CD4-positive, CD25-positive, alpha-beta regulatory T cell (primary cell): ENCODE results near the gene SSUH2. TPM values are rescaled to one million over a fixed set of nuclear protein-coding genes. Genes with fewer than 3 reads are reported as not detected.
A peak's percentile ranks its signal among the peaks of the same experiment; 100 is the strongest.

ENCODE experiments used
- ATAC-seq, 2 donors: fragments of 150-1000 bp; cut with Tn5 transposase; one replicate each; pipeline ENCODE4 v1.10.0; 2021; ENCODE audit warnings: low read depth in 2 of 2, moderate number of reproducible peaks in 2 of 2, moderate library complexity in 1 of 2
- DNase-seq, 3 donors: peaks; one replicate each; pipeline versions ENCODE4 v3.0.0 to v3.0.0-alpha.2; 2012 to 2022; ENCODE audit warnings: mixed read lengths in 1 of 3
- H3K27ac ChIP-seq: one replicate; pipeline ENCODE4 v1.7.0; 2013; ENCODE audit warnings: mild to moderate bottlenecking, low read length; ENCODE audit not compliant: insufficient read depth, poor library complexity, severe bottlenecking
- H3K27me3 ChIP-seq: one replicate; pipeline ENCODE4 v1.7.0; 2013; ENCODE audit warnings: low read length; ENCODE audit not compliant: control insufficient read depth, insufficient read depth
- H3K36me3 ChIP-seq: one replicate; pipeline ENCODE4 v1.7.0; 2013; ENCODE audit warnings: mild to moderate bottlenecking, low read length, moderate library complexity; ENCODE audit not compliant: control insufficient read depth, insufficient read depth
- H3K4me1 ChIP-seq: 2 replicates; pipeline ENCODE4 v1.7.0; 2013; ENCODE audit warnings: mild to moderate bottlenecking, low read length; ENCODE audit not compliant: insufficient read depth, control insufficient read depth, poor library complexity, severe bottlenecking
- H3K4me3 ChIP-seq: one replicate; pipeline ENCODE4 v1.7.0; 2013; ENCODE audit warnings: low read depth, mild to moderate bottlenecking, low read length, moderate library complexity
- H3K9me3 ChIP-seq, 2 experiments: 1 replicate in 1 of 2; 2 replicates in 1 of 2; pipeline ENCODE4 v1.7.0; 2013; ENCODE audit warnings: low read length in 2 of 2, mild to moderate bottlenecking in 1 of 2, moderate library complexity in 1 of 2; ENCODE audit not compliant: control insufficient read depth in 2 of 2
- H3K27ac Mint-ChIP-seq, 3 donors: one replicate each; pipeline ENCODE4 v1.8.0; 2020 to 2022; ENCODE audit warnings: mild to moderate bottlenecking in 3 of 3, mixed read lengths in 3 of 3, moderate library complexity in 2 of 3
- H3K27me3 Mint-ChIP-seq: one replicate; pipeline ENCODE4 v1.8.0; 2022; ENCODE audit warnings: mild to moderate bottlenecking, mixed read lengths
- H3K36me3 Mint-ChIP-seq: one replicate; pipeline ENCODE4 v1.8.0; 2020; ENCODE audit warnings: mixed read lengths
- H3K4me1 Mint-ChIP-seq, 4 donors: one replicate each; pipeline ENCODE4 v1.8.0; 2020 to 2022; ENCODE audit warnings: mixed read lengths in 4 of 4, mild to moderate bottlenecking in 1 of 4
- H3K4me3 Mint-ChIP-seq, 4 donors: one replicate each; pipeline ENCODE4 v1.8.0; 2020 to 2022; ENCODE audit warnings: mild to moderate bottlenecking in 4 of 4, mixed read lengths in 4 of 4, moderate library complexity in 3 of 4
- H3K9me3 Mint-ChIP-seq, 7 donors: one replicate each; pipeline ENCODE4 v1.8.0; 2020 to 2022; ENCODE audit warnings: mixed read lengths in 7 of 7, mild to moderate bottlenecking in 3 of 7, moderate library complexity in 2 of 7
- polyA plus RNA-seq, 4 donors: library from polyadenylated mRNA; unstranded; fragments of 300-500 nt; fragmentation: Illumina TruSeq; gene quantifications; one replicate each; pipeline ENCODE4 v1.2.3, GENCODE V29; 2021
- total RNA-seq: library from RNA; stranded (reverse); gene quantifications from one replicate; pipeline ENCODE4 v1.2.3, GENCODE V29; 2022

Gene SSUH2
- total and polyA plus RNA-seq, 5 donors from 2014 or later, result not detected

- Mint-ChIP-seq H3K9me3 (peaks cover 0 to 6% (median 0%) of the 10 kb centered on the region in 7 donors), H3K4me1 (peaks cover 0 to 7% (median 0%) of the 10 kb centered on the region in 4 donors), H3K27ac (no peak overlapping the region), H3K27me3 (peaks cover 8% of the 10 kb centered on the region), H3K36me3 (no peaks in the 10 kb centered on the region), H3K4me3 (peak overlapping the region in 1 of 4 donors; percentile 41)
- peak; percentile 12 to 25 (median 21) for DNase-seq
- Histone ChIP-seq H3K27me3 (no peaks in the 10 kb centered on the region), H3K9me3 (peaks cover 0 to 3% of the 10 kb centered on the region in 2 experiments), H3K4me1 (peaks cover 5% of the 10 kb centered on the region), H3K4me3 (no peak overlapping the region), H3K36me3 (no peaks in the 10 kb centered on the region), H3K27ac (no peak overlapping the region)
- peak; percentile 29 to 61 for ATAC-seq
Measured at GRCh38 chr3:8622873-8623691, 21.5 kb downstream of the SSUH2 start.

DNA sequence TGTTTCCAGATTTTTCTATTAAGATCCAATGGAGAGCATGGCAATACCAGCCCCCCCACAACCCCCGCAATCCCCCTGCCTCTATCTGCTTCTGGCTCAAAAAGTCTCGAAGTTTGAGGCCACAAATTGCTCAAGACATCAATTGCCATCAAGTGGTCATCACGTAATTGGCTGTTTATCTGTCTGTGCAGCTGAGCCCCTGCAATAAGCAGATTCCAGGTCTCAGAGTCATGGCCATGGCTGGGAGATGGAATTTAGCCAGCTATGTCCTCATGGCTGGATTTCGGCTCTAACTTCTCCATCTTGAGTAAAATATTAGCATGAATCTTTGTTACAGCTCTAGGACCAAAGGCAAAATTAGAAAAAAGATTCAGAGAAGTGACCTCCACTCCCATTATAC lies 22.7 kb downstream of the SSUH2 start:
- Histone ChIP-seq H3K27me3 (no peaks in the 10 kb centered on the region), H3K27ac (no peak overlapping the region), H3K4me1 (peaks cover 5% of the 10 kb centered on the region), H3K36me3 (no peaks in the 10 kb centered on the region), H3K9me3 (peaks cover 0 to 3% of the 10 kb centered on the region in 2 experiments), H3K4me3 (no peak overlapping the region)
- peaks cover 9% of the 10 kb centered on the region for H3K27me3 Mint-ChIP-seq
- H3K4me3 Mint-ChIP-seq, result no peak overlapping the region
- H3K9me3 Mint-ChIP-seq, result peaks cover 0 to 6% (median 0%) of the 10 kb centered on the region in 7 donors
- H3K4me1 Mint-ChIP-seq, result peaks cover 0 to 7% (median 0%) of the 10 kb centered on the region in 4 donors
- no peaks in the 10 kb centered on the region for H3K36me3 Mint-ChIP-seq
- ATAC-seq (no peak), DNase-seq (no peak)
- H3K27ac Mint-ChIP-seq, result no peak overlapping the region

DNA sequence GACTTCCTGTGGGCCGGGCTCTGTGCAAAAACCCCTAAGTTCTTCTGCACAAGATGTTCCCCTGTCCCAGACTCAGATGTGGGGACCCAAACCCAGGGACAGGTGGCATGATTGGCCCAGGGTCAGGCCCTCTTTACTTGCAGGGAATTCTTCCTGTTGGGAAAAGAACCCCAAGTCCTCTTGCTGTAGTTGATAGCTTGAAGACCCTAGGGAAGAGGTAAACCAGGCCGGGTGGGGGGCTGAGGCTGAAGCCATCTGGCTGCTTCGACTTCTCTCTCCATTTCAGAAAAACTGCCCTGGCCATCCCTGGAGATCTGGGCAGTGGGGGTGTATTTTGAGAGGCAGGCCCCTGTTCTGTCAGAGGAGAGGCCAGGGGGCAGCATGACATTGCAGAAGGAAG lies 23.5 kb downstream of the SSUH2 start:
- Histone ChIP-seq H3K27ac (no peak overlapping the region), H3K27me3 (no peaks in the 10 kb centered on the region), H3K9me3 (peaks cover 0 to 3% of the 10 kb centered on the region in 2 experiments), H3K4me1 (peaks cover 5% of the 10 kb centered on the region), H3K4me3 (no peak overlapping the region), H3K36me3 (no peaks in the 10 kb centered on the region)
- peaks cover 9% of the 10 kb centered on the region for H3K27me3 Mint-ChIP-seq
- no peaks in the 10 kb centered on the region for H3K36me3 Mint-ChIP-seq
- H3K27ac Mint-ChIP-seq, result no peak overlapping the region
- H3K4me1 Mint-ChIP-seq, result peaks cover 0 to 7% (median 0%) of the 10 kb centered on the region in 4 donors
- ATAC-seq, result no peak
- H3K4me3 Mint-ChIP-seq, result no peak overlapping the region
- H3K9me3 Mint-ChIP-seq, result peaks cover 0 to 6% (median 0%) of the 10 kb centered on the region in 7 donors
- no peak for DNase-seq

DNA sequence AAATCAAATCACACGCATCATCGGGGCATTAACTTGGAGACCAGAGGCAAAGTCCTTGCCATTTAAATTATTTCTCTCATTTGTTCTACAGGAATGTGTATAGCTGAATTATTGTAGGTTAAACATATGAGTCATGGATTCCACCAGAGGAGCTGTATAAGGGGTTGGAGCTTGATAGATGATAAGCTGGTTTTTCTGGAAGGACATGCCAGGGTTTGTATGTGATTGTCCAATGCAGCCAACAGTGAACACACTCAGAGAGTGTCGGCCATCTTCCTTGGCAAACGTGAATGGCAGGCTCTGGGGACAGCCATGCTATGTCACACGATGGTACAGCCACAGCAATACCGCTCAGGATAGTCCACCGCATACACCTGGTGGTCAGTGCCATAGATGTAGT lies 25.1 kb downstream of the SSUH2 start:
- H3K36me3 ChIP-seq, result no peaks in the 10 kb centered on the region
- H3K9me3 ChIP-seq, result peaks cover 0 to 3% of the 10 kb centered on the region in 2 experiments
- no peaks in the 10 kb centered on the region for H3K27me3 ChIP-seq
- Mint-ChIP-seq H3K27ac (no peak overlapping the region), H3K36me3 (no peaks in the 10 kb centered on the region), H3K4me1 (peaks cover 0 to 7% (median 0%) of the 10 kb centered on the region in 4 donors), H3K27me3 (peaks cover 9% of the 10 kb centered on the region), H3K9me3 (peaks cover 0 to 6% (median 0%) of the 10 kb centered on the region in 7 donors), H3K4me3 (no peak overlapping the region)
- H3K27ac ChIP-seq, result no peak overlapping the region
- H3K4me3 ChIP-seq, result no peak overlapping the region
- DNase-seq (no peak), ATAC-seq (no peak)
- peaks cover 5% of the 10 kb centered on the region for H3K4me1 ChIP-seq

DNA sequence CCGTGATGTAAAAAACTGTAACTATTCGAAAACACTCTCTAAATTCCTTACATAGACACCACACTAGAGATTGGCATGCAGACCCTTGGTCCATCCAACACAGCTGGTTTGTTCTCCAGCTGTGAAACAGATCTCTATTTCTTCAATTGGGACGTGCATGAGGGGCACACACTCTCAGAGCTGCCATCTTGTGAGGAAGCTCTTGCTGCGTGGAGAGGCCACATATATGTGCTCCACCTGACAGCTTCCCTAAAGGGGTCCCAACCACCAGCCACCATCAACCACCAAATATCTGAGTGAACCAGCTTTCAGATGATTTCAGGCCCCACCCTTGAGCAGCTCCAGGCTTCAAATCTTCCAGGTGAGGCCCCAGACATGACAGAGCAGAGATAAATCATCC lies 25.6 kb downstream of the SSUH2 start:
- Histone ChIP-seq H3K27ac (no peak overlapping the region), H3K9me3 (peaks cover 0 to 3% of the 10 kb centered on the region in 2 experiments), H3K27me3 (no peaks in the 10 kb centered on the region), H3K36me3 (no peaks in the 10 kb centered on the region), H3K4me3 (no peak overlapping the region), H3K4me1 (peaks cover 5% of the 10 kb centered on the region)
- ATAC-seq, result no peak
- Mint-ChIP-seq H3K36me3 (no peaks in the 10 kb centered on the region), H3K4me1 (peaks cover 0 to 7% (median 0%) of the 10 kb centered on the region in 4 donors), H3K27me3 (peaks cover 9% of the 10 kb centered on the region), H3K27ac (no peak overlapping the region), H3K4me3 (no peak overlapping the region), H3K9me3 (peaks cover 0 to 6% (median 0%) of the 10 kb centered on the region in 7 donors)
- DNase-seq, result no peak

DNA sequence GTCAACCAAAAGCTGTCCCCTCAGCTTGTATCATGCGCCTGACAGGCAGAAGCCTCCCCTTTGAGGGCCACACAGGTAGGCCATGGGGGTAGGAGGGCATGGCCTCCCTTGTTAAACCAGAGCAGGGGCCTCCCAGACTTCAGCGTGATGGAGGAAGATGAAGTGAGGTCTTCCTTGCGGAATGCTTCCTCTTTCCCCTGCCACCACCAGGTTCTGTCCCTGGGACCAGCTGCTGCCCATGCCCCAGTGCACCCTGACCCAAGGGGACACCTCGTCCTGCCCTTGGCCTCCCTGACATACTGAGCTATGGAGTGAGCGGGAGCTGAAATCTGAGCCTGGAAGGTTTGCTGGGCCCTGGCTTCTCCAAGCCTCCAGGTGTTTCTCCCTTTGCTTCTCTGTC lies 26.7 kb downstream of the SSUH2 start:
- Histone ChIP-seq H3K27ac (no peak overlapping the region), H3K9me3 (peaks cover 0 to 3% of the 10 kb centered on the region in 2 experiments), H3K36me3 (no peaks in the 10 kb centered on the region), H3K27me3 (no peaks in the 10 kb centered on the region), H3K4me1 (peaks cover 3% of the 10 kb centered on the region), H3K4me3 (no peak overlapping the region)
- DNase-seq (no peak), ATAC-seq (no peak)
- Mint-ChIP-seq H3K27ac (no peak overlapping the region), H3K4me3 (no peak overlapping the region), H3K36me3 (no peaks in the 10 kb centered on the region), H3K27me3 (peaks cover 9% of the 10 kb centered on the region), H3K9me3 (peaks cover 0 to 6% (median 0%) of the 10 kb centered on the region in 7 donors), H3K4me1 (peaks cover 0 to 2% (median 0%) of the 10 kb centered on the region in 4 donors)

DNA sequence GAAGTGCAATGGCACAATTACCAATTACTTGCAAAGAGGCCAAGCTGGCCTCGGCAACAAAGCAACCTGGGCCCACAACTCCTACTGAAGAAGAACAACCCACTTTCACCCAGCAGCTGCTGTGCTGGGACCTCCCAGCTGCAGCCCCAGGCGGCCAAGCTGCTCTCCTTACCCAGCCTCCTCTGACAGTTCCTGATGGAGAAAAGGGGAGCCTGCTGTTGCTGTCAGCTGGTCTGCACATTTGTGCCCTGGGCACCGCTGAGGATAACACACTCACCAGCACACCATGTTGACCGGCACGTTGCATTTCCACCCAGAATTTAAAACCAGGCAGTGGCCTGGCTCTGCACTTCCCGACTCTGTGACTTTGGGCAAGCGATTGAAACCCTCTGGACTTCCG lies 33.6 kb downstream of the SSUH2 start:
- no peaks in the 10 kb centered on the region for H3K27me3 ChIP-seq
- no peaks in the 10 kb centered on the region for H3K9me3 ChIP-seq
- Mint-ChIP-seq H3K4me1 (no peaks in the 10 kb centered on the region), H3K36me3 (no peaks in the 10 kb centered on the region), H3K27me3 (no peaks in the 10 kb centered on the region), H3K27ac (no peak overlapping the region), H3K9me3 (no peaks in the 10 kb centered on the region), H3K4me3 (no peak overlapping the region)
- H3K27ac ChIP-seq, result no peak overlapping the region
- no peaks in the 10 kb centered on the region for H3K4me1 ChIP-seq
- no peak for ATAC-seq
- H3K4me3 ChIP-seq, result no peak overlapping the region
- DNase-seq, result no peak
- H3K36me3 ChIP-seq, result no peaks in the 10 kb centered on the region
